ENCODE measurements around the gene UBE2H. TPM values are rescaled to one million over a fixed set of nuclear protein-coding genes. Genes with fewer than 3 reads are reported as not detected.

The UBE2H gene
- total RNA-seq, 1 donor from 2014 or later = 68.5 TPM

- Histone ChIP-seq H3K27me3 (no peaks in the 10 kb centered on the region), H3K4me3 (no peak overlapping the region), H3K36me3 (peaks cover 0 to 4% of the 10 kb centered on the region in 2 donors), H3K9me3 (no peaks in the 10 kb centered on the region), H3K27ac (no peak overlapping the region), H3K4me1 (no peaks in the 10 kb centered on the region)
- no peak for TF ChIP-seq CTCF (IDR thresholded peaks at IDR 0.05)
- TF ChIP-seq POLR2A (IDR thresholded peaks at IDR 0.05) = no peak
- no peak for DNase-seq (ENCODE audit: extremely low spot score in 2 of 2)
- intact Hi-C loops (cut with DNase I) = no loop called here
Observed at GRCh38 chr7:129933627-129934026, 19.1 kb downstream of the UBE2H start.

- Histone ChIP-seq H3K4me1 (peaks cover 24% of the 10 kb centered on the region), H3K27ac (no peak overlapping the region), H3K9me3 (no peaks in the 10 kb centered on the region), H3K4me3 (no peak overlapping the region), H3K36me3 (peaks cover 0 to 7% of the 10 kb centered on the region in 2 donors), H3K27me3 (no peaks in the 10 kb centered on the region)
- intact Hi-C loops (cut with DNase I) = no loop called here
- no peak for DNase-seq (ENCODE audit: extremely low spot score in 2 of 2)
- TF ChIP-seq CTCF (IDR thresholded peaks at IDR 0.05) = no peak
- TF ChIP-seq POLR2AphosphoS5 (IDR thresholded peaks at IDR 0.05; ENCODE audit: insufficient read depth in 1 of 2, low read depth in 1 of 2) = no peak
Observed at GRCh38 chr7:129926618-129927017, 26.1 kb downstream of the UBE2H start.

- intact Hi-C loops (cut with DNase I) = no loop called here
- Histone ChIP-seq H3K36me3 (peaks cover 0 to 7% of the 10 kb centered on the region in 2 donors), H3K4me3 (no peak overlapping the region), H3K27ac (peak overlapping the region; percentile 27), H3K9me3 (no peaks in the 10 kb centered on the region), H3K27me3 (no peaks in the 10 kb centered on the region), H3K4me1 (peaks cover 25% of the 10 kb centered on the region)
- TF ChIP-seq POLR2AphosphoS5 (IDR thresholded peaks at IDR 0.05; ENCODE audit: insufficient read depth in 1 of 2, low read depth in 1 of 2) = no peak
- no peak for TF ChIP-seq POLR2A (IDR thresholded peaks at IDR 0.05)
- TF ChIP-seq CTCF (IDR thresholded peaks at IDR 0.05) = no peak
- no peak for DNase-seq (ENCODE audit: extremely low spot score in 2 of 2)
Observed at GRCh38 chr7:129925416-129926002, 27.3 kb downstream of the UBE2H start.

- Histone ChIP-seq H3K4me3 (no peak overlapping the region), H3K4me1 (peaks cover 25% of the 10 kb centered on the region), H3K27ac (no peak overlapping the region), H3K36me3 (peaks cover 0 to 7% of the 10 kb centered on the region in 2 donors), H3K9me3 (no peaks in the 10 kb centered on the region), H3K27me3 (no peaks in the 10 kb centered on the region)
- no peak for TF ChIP-seq CTCF (IDR thresholded peaks at IDR 0.05)
- no peak for TF ChIP-seq POLR2AphosphoS5 (IDR thresholded peaks at IDR 0.05; ENCODE audit: insufficient read depth in 1 of 2, low read depth in 1 of 2)
- TF ChIP-seq POLR2A (IDR thresholded peaks at IDR 0.05) = no peak
- DNase-seq (ENCODE audit: extremely low spot score in 2 of 2) = no peak
- intact Hi-C loops (cut with DNase I) = no loop called here
Observed at GRCh38 chr7:129924602-129925001, 28.2 kb downstream of the UBE2H start.

- intact Hi-C loops (cut with DNase I) = no loop called here
- Histone ChIP-seq H3K27me3 (no peaks in the 10 kb centered on the region), H3K27ac (no peak overlapping the region), H3K4me3 (no peak overlapping the region), H3K4me1 (peaks cover 25% of the 10 kb centered on the region), H3K9me3 (no peaks in the 10 kb centered on the region), H3K36me3 (peaks cover 0 to 7% of the 10 kb centered on the region in 2 donors)
- TF ChIP-seq CTCF (IDR thresholded peaks at IDR 0.05) = no peak
- TF ChIP-seq POLR2A (IDR thresholded peaks at IDR 0.05) = no peak
- no peak for TF ChIP-seq POLR2AphosphoS5 (IDR thresholded peaks at IDR 0.05; ENCODE audit: insufficient read depth in 1 of 2, low read depth in 1 of 2)
- DNase-seq (ENCODE audit: extremely low spot score in 2 of 2) = no peak
Observed at GRCh38 chr7:129923709-129924108, 29.1 kb downstream of the UBE2H start.
